Keratinocyte (primary cell): Measurements from ENCODE around the gene SOSTDC1. TPM values are rescaled to one million over a fixed set of nuclear protein-coding genes. Genes with fewer than 3 reads are reported as not detected.

ENCODE experiments used
- DNase-seq: peaks from one replicate; pipeline ENCODE4 v3.0.0-alpha.2; 2011; ENCODE audit warnings: low read depth, missing footprints, low spot score
- FAIRE-seq: peaks from 2 replicates; lab custom pipeline; 2011; peaks lifted over from hg19 to GRCh38; lab: Jason Lieb, UNC
- H2AFZ ChIP-seq: 2 replicates; pipeline ENCODE4 v1.6.0; 2012; ENCODE audit warnings: low read length, control low read depth, inconsistent platforms; ENCODE audit not compliant: control insufficient read depth
- H3K27ac ChIP-seq: 2 replicates; pipeline ENCODE4 v1.5.1; 2011; ENCODE audit warnings: low read length; ENCODE audit not compliant: control insufficient read depth, insufficient read depth
- H3K27me3 ChIP-seq: 3 replicates; pipeline ENCODE4 v1.6.0; 2011; ENCODE audit warnings: low read length; ENCODE audit not compliant: control insufficient read depth, insufficient read depth; ENCODE audit errors: extremely low read depth
- H3K36me3 ChIP-seq, 2 experiments: 2 replicates in 1 of 2; 3 replicates in 1 of 2; pipeline ENCODE4 v1.5.1; 2011; ENCODE audit warnings: low read length in 2 of 2, mild to moderate bottlenecking in 1 of 2; ENCODE audit not compliant: control insufficient read depth in 2 of 2, insufficient read depth in 2 of 2; ENCODE audit errors: extremely low read depth in 1 of 2
- H3K4me1 ChIP-seq: 3 replicates; pipeline ENCODE4 v1.5.1; 2011; ENCODE audit warnings: low read length; ENCODE audit not compliant: control insufficient read depth, insufficient read depth; ENCODE audit errors: extremely low read depth
- H3K4me2 ChIP-seq: 3 replicates; pipeline ENCODE4 v1.6.0; 2011; ENCODE audit warnings: low read depth, low read length; ENCODE audit not compliant: control insufficient read depth, insufficient read depth; ENCODE audit errors: extremely low read depth
- H3K4me3 ChIP-seq, 3 experiments: fragments of 200-600 bp in 1 of 3; sonication (generic) in 1 of 3; 2 replicates in 2 of 3; 3 replicates in 1 of 3; pipeline ENCODE4 v1.5.1; 2011 to 2016; ENCODE audit warnings: low read length in 3 of 3, mild to moderate bottlenecking in 3 of 3, control low read depth in 2 of 3, inconsistent platforms in 1 of 3, low read depth in 1 of 3, mixed read lengths in 1 of 3, mixed run types in 1 of 3, moderate library complexity in 1 of 3; ENCODE audit not compliant: control insufficient read depth in 2 of 3, insufficient read depth in 2 of 3; ENCODE audit errors: extremely low read depth in 1 of 3
- H3K79me2 ChIP-seq: 2 replicates; pipeline ENCODE4 v1.6.0; 2012; ENCODE audit warnings: low read length; ENCODE audit not compliant: control insufficient read depth, insufficient read depth
- H3K9ac ChIP-seq: 3 replicates; pipeline ENCODE4 v1.6.0; 2011; ENCODE audit warnings: low read length; ENCODE audit not compliant: control insufficient read depth, insufficient read depth; ENCODE audit errors: extremely low read depth
- H3K9me1 ChIP-seq: 3 replicates; pipeline ENCODE4 v1.6.0; 2011; ENCODE audit warnings: low read length; ENCODE audit not compliant: control insufficient read depth, insufficient read depth; ENCODE audit errors: extremely low read depth
- H3K9me3 ChIP-seq: 2 replicates; pipeline ENCODE4 v1.5.1; 2012; ENCODE audit warnings: low read depth, low read length; ENCODE audit not compliant: control insufficient read depth
- H4K20me1 ChIP-seq: 3 replicates; pipeline ENCODE4 v1.6.0; 2011; ENCODE audit warnings: low read length; ENCODE audit not compliant: control insufficient read depth, insufficient read depth; ENCODE audit errors: extremely low read depth
- CTCF ChIP-seq, 3 experiments: IDR thresholded peaks in 1 of 3; conservative IDR thresholded peaks in 1 of 3; optimal IDR thresholded peaks in 1 of 3; 2 replicates in 2 of 3; 3 replicates in 1 of 3; pipeline versions ENCODE3 to v1.5.1; 2011; ENCODE audit warnings: low read length in 3 of 3, mild to moderate bottlenecking in 3 of 3, moderate library complexity in 2 of 3, control low read depth in 1 of 3, inconsistent platforms in 1 of 3; ENCODE audit not compliant: insufficient read depth in 2 of 3; ENCODE audit errors: extremely low read depth in 1 of 3
- EZH2 ChIP-seq: IDR thresholded peaks from one replicate; pipeline ENCODE4 v1.6.1; 2012; ENCODE audit warnings: inconsistent platforms, mild to moderate bottlenecking, low read length, moderate library complexity
- dilution Hi-C: fragments of 300-500 bp; cut with MboI; formaldehyde crosslinking; loops from one replicate; pipeline ENCODE4 v1.7.0; 2020; ENCODE audit warnings: low sequenced_read_pairs; ENCODE audit not compliant: extremely low pct_ligation_motif_present
- polyA plus RNA-seq, 5 experiments: library from polyadenylated mRNA; depleted of rRNA in 3 of 5; stranded (reverse) in 3 of 5; stranded (forward) in 1 of 5; unstranded in 1 of 5; fragments of >200 nt; gene quantifications; 1 replicate in 1 of 5; 2 replicates in 3 of 5; 3 replicates in 1 of 5; pipeline versions ENCODE4 v1.2.1 to v1.2.3, GENCODE V29; 2011 to 2012; ENCODE audit warnings: missing spikeins in 2 of 5, low read depth in 1 of 5, low replicate concordance in 1 of 5

Gene SOSTDC1
- polyA plus RNA-seq, 1 donor (not counting 4 experiments of a cell fraction or from before 2014, with no cell fraction given), result 0.31 TPM

- no peak overlapping the region for H3K4me3 ChIP-seq
- no peaks in the 10 kb centered on the region for H4K20me1 ChIP-seq
- FAIRE-seq, result no peak
- no peaks in the 10 kb centered on the region for H3K27me3 ChIP-seq
- dilution Hi-C loops, result no loop called here
- no peak overlapping the region for H3K27ac ChIP-seq
- TF ChIP-seq EZH2 (no peak), CTCF (optimal IDR thresholded peaks at IDR 0.05 in 1 of 3, IDR thresholded peaks at IDR 0.05 in 1 of 3, conservative IDR thresholded peaks at IDR 0.05 in 1 of 3; ENCODE audit: extremely low read depth in 1 of 3, insufficient read depth in 2 of 3, low read length in 3 of 3) (no peak)
- H3K4me1 ChIP-seq, result no peaks in the 10 kb centered on the region
- H3K4me2 ChIP-seq, result no peak overlapping the region
- no peaks in the 10 kb centered on the region for H3K79me2 ChIP-seq
- H2AFZ ChIP-seq, result no peak overlapping the region
- no peaks in the 10 kb centered on the region for H3K9me3 ChIP-seq
- no peaks in the 10 kb centered on the region for H3K36me3 ChIP-seq
- H3K9me1 ChIP-seq, result no peaks in the 10 kb centered on the region
- H3K9ac ChIP-seq, result no peak overlapping the region
- DNase-seq, result no peak
These were observed 48.7 kb upstream of the SOSTDC1 start for GRCh38 chr7:16514271-16514670.

- dilution Hi-C loops, result no loop called here
- Histone ChIP-seq H3K27ac (no peak overlapping the region), H3K36me3 (no peaks in the 10 kb centered on the region), H3K9ac (no peak overlapping the region), H3K79me2 (no peaks in the 10 kb centered on the region), H3K9me3 (no peaks in the 10 kb centered on the region), H3K27me3 (no peaks in the 10 kb centered on the region), H4K20me1 (no peaks in the 10 kb centered on the region), H3K4me2 (no peak overlapping the region), H3K4me3 (no peak overlapping the region), H2AFZ (no peak overlapping the region), H3K4me1 (no peaks in the 10 kb centered on the region), H3K9me1 (no peaks in the 10 kb centered on the region)
- DNase-seq, result no peak
- TF ChIP-seq CTCF (optimal IDR thresholded peaks at IDR 0.05 in 1 of 3, IDR thresholded peaks at IDR 0.05 in 1 of 3, conservative IDR thresholded peaks at IDR 0.05 in 1 of 3; ENCODE audit: extremely low read depth in 1 of 3, insufficient read depth in 2 of 3, low read length in 3 of 3) (no peak), EZH2 (no peak)
- FAIRE-seq, result no peak
These were observed 46.6 kb upstream of the SOSTDC1 start for GRCh38 chr7:16512097-16512496.
